Measurements from ENCODE around the gene GTF3C2.

GTF3C2 gene

GRCh38 chr2:27376866-27377617, 20.5 kb upstream of the GTF3C2 start:
- TF ChIP-seq, protein P1, sequence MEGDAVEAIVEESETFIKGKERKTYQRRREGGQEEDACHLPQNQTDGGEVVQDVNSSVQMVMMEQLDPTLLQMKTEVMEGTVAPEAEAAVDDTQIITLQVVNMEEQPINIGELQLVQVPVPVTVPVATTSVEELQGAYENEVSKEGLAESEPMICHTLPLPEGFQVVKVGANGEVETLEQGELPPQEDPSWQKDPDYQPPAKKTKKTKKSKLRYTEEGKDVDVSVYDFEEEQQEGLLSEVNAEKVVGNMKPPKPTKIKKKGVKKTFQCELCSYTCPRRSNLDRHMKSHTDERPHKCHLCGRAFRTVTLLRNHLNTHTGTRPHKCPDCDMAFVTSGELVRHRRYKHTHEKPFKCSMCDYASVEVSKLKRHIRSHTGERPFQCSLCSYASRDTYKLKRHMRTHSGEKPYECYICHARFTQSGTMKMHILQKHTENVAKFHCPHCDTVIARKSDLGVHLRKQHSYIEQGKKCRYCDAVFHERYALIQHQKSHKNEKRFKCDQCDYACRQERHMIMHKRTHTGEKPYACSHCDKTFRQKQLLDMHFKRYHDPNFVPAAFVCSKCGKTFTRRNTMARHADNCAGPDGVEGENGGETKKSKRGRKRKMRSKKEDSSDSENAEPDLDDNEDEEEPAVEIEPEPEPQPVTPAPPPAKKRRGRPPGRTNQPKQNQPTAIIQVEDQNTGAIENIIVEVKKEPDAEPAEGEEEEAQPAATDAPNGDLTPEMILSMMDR (IDR thresholded peaks at IDR 0.05) = no peak

DNA sequence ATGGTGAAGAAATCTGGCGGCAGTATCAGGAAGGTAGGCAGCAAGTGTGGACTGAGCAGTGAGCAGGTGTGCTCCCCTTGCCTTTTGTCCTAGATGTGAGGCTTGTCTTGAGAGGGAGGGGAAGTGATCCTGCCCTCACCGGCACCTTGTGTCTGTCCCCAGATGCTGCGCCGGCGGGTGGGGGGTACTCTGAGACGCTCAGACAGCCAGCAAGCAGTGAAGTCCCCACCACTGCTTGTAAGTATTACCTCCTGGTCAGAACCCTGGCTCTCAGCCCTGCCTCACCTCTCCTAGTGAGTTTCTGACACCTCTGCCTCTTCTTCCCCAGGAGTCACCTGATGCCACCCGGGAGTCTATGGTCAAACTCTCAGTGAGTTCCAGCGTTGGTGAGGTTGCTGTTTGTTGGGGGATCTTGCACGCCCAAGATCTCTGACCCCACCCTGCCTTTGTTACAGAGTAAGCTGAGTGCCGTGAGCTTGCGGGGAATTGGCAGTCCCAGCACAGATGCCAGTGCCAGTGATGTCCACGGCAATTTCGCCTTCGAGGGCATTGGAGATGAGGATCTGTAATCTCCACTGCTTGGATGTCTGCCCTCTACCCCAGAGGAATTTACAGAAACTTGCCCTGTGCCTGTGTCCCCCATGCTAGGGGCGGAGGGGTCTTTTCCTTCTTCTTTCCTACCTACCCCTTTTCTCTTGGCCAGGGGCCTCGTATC, 19.7 kb upstream of the GTF3C2 start:
- Histone ChIP-seq H3K79me2 (peaks cover 24% of the 10 kb centered on the region), H3K9ac (no peak overlapping the region), H3K4me1 (peaks cover 6% of the 10 kb centered on the region), H3K9me3 (ENCODE audit: control insufficient read depth, low read length) (no peaks in the 10 kb centered on the region), H3K4me3 (ENCODE audit: low read depth, low read length) (no peak overlapping the region), H3K27ac (no peak overlapping the region), H3K27me3 (ENCODE audit: control insufficient read depth, insufficient read depth, low read length) (no peaks in the 10 kb centered on the region), H2AFZ (no peak overlapping the region), H3K36me3 (ENCODE audit: control insufficient read depth, insufficient read depth, low read length) (no peaks in the 10 kb centered on the region), H3K4me2 (ENCODE audit: low read length) (no peak overlapping the region)
- TF ChIP-seq, protein P1 (IDR thresholded peaks at IDR 0.05) = no peak

More at GRCh38 chr2:27376866-27377617, 20.5 kb upstream of the GTF3C2 start:
- Histone ChIP-seq H3K36me3 (ENCODE audit: control insufficient read depth, insufficient read depth, low read length) (no peaks in the 10 kb centered on the region), H3K27ac (no peak overlapping the region), H3K4me3 (ENCODE audit: low read depth, low read length) (no peak overlapping the region), H2AFZ (no peak overlapping the region), H3K4me2 (ENCODE audit: low read length) (no peak overlapping the region), H3K4me1 (peaks cover 6% of the 10 kb centered on the region), H3K27me3 (ENCODE audit: control insufficient read depth, insufficient read depth, low read length) (no peaks in the 10 kb centered on the region), H3K9me3 (ENCODE audit: control insufficient read depth, low read length) (no peaks in the 10 kb centered on the region), H3K79me2 (peaks cover 21% of the 10 kb centered on the region), H3K9ac (no peak overlapping the region)

GRCh38 chr2:27375513-27376099, 19.0 kb upstream of the GTF3C2 start:
- TF ChIP-seq, protein P1 (IDR thresholded peaks at IDR 0.05) = no peak
- Histone ChIP-seq H3K27ac (no peak overlapping the region), H3K27me3 (ENCODE audit: control insufficient read depth, insufficient read depth, low read length) (no peaks in the 10 kb centered on the region), H3K36me3 (ENCODE audit: control insufficient read depth, insufficient read depth, low read length) (no peaks in the 10 kb centered on the region), H3K9ac (no peak overlapping the region), H3K4me3 (ENCODE audit: low read depth, low read length) (no peak overlapping the region), H3K79me2 (peaks cover 27% of the 10 kb centered on the region), H3K9me3 (ENCODE audit: control insufficient read depth, low read length) (no peaks in the 10 kb centered on the region), H3K4me2 (ENCODE audit: low read length) (no peak overlapping the region), H3K4me1 (peaks cover 6% of the 10 kb centered on the region), H2AFZ (no peak overlapping the region)

DNA sequence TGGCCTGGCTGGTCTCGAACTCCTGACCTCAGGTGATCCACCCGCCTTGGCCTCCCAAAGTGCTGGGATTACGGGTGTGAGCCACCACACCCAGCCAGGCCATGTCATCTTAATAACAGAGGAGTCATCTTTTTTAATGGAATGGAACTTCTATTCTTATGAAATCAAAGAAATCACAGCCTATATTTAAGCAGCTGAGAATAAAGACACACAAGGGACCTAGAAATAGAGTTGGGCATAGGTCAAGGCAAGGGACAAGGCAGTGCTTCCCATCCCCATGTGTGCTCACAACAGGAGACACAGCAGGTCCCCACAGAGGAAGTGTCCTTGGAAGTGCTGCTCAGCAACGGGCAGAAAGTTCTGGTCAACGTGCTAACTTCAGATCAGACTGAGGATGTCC, 17.0 kb upstream of the GTF3C2 start:
- no peak overlapping the region for H3K4me3 ChIP-seq (ENCODE audit: low read depth, low read length)
- H3K9ac ChIP-seq = no peak overlapping the region
- H3K36me3 ChIP-seq (ENCODE audit: control insufficient read depth, insufficient read depth, low read length) = no peaks in the 10 kb centered on the region
- H3K27me3 ChIP-seq (ENCODE audit: control insufficient read depth, insufficient read depth, low read length) = no peaks in the 10 kb centered on the region
- H3K4me1 ChIP-seq = peaks cover 4% of the 10 kb centered on the region
- TF ChIP-seq, protein P1 (IDR thresholded peaks at IDR 0.05) = no peak
- H3K27ac ChIP-seq = no peak overlapping the region
- H3K4me2 ChIP-seq (ENCODE audit: low read length) = no peak overlapping the region
- H3K79me2 ChIP-seq = peaks cover 33% of the 10 kb centered on the region
- H3K9me3 ChIP-seq (ENCODE audit: control insufficient read depth, low read length) = no peaks in the 10 kb centered on the region
- H2AFZ ChIP-seq = no peak overlapping the region
